ENCODE data around the gene RPL10.

DNA sequence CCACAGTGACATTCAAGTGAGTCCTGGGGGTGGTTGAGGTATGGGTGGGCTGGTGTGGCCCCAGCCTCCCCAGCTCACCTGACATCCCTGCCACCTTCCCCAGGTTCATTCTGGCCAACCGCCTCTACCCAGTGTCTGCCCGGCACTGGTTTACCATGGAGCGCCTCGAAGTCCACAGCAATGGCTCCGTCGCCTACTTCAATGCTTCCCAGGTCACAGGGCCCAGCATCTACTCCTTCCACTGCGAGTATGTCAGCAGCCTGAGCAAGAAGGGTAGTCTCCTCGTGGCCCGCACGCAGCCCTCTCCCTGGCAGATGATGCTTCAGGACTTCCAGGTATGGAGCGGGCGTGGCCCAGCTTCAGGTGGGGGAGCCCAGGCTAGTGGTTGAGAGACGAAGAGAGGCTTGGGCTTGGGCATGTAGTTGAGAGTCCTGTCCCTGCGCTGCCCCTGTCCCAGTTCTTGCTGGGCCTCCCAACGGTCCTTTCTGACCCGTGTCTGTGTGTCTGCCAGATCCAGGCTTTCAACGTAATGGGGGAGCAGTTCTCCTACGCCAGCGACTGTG lies 37.1 kb downstream of the RPL10 start:
- TF ChIP-seq EP300 (IDR thresholded peaks at IDR 0.05; ENCODE audit: borderline replicate concordance) = no peak
- no peak for TF ChIP-seq TAF1 (IDR thresholded peaks at IDR 0.05; ENCODE audit: low read depth)
- TF ChIP-seq, protein P1, sequence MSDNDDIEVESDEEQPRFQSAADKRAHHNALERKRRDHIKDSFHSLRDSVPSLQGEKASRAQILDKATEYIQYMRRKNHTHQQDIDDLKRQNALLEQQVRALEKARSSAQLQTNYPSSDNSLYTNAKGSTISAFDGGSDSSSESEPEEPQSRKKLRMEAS (IDR thresholded peaks at IDR 0.05) = no peak
- TF ChIP-seq CREB1 (IDR thresholded peaks at IDR 0.05; ENCODE audit: low read depth) = no peak
- no peak for TF ChIP-seq RAD21 (IDR thresholded peaks at IDR 0.05; ENCODE audit: low read depth)
- TF ChIP-seq CEBPB (IDR thresholded peaks at IDR 0.05) = no peak
- TF ChIP-seq, protein P2, sequence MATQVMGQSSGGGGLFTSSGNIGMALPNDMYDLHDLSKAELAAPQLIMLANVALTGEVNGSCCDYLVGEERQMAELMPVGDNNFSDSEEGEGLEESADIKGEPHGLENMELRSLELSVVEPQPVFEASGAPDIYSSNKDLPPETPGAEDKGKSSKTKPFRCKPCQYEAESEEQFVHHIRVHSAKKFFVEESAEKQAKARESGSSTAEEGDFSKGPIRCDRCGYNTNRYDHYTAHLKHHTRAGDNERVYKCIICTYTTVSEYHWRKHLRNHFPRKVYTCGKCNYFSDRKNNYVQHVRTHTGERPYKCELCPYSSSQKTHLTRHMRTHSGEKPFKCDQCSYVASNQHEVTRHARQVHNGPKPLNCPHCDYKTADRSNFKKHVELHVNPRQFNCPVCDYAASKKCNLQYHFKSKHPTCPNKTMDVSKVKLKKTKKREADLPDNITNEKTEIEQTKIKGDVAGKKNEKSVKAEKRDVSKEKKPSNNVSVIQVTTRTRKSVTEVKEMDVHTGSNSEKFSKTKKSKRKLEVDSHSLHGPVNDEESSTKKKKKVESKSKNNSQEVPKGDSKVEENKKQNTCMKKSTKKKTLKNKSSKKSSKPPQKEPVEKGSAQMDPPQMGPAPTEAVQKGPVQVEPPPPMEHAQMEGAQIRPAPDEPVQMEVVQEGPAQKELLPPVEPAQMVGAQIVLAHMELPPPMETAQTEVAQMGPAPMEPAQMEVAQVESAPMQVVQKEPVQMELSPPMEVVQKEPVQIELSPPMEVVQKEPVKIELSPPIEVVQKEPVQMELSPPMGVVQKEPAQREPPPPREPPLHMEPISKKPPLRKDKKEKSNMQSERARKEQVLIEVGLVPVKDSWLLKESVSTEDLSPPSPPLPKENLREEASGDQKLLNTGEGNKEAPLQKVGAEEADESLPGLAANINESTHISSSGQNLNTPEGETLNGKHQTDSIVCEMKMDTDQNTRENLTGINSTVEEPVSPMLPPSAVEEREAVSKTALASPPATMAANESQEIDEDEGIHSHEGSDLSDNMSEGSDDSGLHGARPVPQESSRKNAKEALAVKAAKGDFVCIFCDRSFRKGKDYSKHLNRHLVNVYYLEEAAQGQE (IDR thresholded peaks at IDR 0.05; ENCODE audit: low read depth) = no peak
- TF ChIP-seq NFIC (IDR thresholded peaks at IDR 0.05) = no peak
- no peak for TF ChIP-seq TCF12 (IDR thresholded peaks at IDR 0.05; ENCODE audit: low read depth)
- TF ChIP-seq, protein P3, sequence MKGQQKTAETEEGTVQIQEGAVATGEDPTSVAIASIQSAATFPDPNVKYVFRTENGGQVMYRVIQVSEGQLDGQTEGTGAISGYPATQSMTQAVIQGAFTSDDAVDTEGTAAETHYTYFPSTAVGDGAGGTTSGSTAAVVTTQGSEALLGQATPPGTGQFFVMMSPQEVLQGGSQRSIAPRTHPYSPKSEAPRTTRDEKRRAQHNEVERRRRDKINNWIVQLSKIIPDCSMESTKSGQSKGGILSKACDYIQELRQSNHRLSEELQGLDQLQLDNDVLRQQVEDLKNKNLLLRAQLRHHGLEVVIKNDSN (IDR thresholded peaks at IDR 0.05) = no peak
